Measurements from ENCODE around the gene RAB27B. TPM values are rescaled to one million over a fixed set of nuclear protein-coding genes. Genes with fewer than 3 reads are reported as not detected.
A peak's percentile ranks its signal among the peaks of the same experiment; 100 is the strongest.

RAB27B gene
- total RNA-seq, 1 donor, result 38.0 TPM

DNA sequence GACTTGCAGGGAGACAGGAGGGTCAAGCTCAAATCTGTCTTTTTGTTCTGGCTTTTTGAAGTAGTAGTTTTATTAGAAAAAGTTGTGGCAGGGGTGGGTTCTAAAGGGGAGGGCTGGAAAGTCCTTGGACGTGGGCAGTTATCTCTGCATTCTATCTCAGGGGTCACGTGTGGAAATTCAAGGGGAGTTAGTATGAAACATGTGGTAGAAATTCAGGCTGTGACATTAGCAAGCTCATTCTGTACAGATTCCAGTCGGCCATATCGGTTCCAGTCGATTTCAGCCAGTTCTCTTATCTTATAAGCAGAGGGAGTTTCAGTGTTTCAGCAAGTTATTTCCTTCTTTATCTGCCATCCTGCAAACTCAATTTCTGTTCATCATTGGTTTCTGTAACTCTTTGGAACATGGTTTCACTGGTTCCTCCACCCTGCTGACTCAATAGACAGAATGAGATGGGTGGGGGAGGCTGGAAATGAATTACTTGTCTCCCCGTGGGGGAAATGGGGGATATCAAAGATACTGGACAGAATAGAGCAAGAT is 53.0 kb downstream of the RAB27B start:
- TF ChIP-seq, protein P1, sequence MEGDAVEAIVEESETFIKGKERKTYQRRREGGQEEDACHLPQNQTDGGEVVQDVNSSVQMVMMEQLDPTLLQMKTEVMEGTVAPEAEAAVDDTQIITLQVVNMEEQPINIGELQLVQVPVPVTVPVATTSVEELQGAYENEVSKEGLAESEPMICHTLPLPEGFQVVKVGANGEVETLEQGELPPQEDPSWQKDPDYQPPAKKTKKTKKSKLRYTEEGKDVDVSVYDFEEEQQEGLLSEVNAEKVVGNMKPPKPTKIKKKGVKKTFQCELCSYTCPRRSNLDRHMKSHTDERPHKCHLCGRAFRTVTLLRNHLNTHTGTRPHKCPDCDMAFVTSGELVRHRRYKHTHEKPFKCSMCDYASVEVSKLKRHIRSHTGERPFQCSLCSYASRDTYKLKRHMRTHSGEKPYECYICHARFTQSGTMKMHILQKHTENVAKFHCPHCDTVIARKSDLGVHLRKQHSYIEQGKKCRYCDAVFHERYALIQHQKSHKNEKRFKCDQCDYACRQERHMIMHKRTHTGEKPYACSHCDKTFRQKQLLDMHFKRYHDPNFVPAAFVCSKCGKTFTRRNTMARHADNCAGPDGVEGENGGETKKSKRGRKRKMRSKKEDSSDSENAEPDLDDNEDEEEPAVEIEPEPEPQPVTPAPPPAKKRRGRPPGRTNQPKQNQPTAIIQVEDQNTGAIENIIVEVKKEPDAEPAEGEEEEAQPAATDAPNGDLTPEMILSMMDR (IDR thresholded peaks at IDR 0.05; ENCODE audit: insufficient read depth, low read length), result no peak
- no peak overlapping the region for H3K4me3 ChIP-seq (ENCODE audit: low read depth, low read length)
- DNase-seq (ENCODE audit: low read depth), result peak; percentile 42

DNA sequence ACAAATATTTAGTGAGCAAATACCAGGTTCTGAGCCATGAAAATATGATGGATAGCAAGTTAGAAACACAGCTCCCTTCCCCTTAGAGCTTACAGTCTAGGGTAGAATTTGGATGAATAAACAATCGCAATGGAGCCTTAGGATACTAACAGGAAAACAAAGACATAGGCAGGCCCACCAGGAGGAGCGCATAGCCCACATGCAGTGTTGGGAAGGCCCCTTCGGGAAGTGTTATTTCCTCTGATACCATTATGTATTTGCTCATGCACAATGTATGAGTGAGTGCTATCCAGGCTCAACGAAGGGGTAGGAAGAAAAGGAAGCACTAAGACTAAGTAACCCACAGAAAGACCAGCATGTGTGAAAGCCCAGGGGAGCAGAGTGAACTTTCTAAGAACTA is 54.0 kb downstream of the RAB27B start:
- no peak for DNase-seq (ENCODE audit: low read depth)
- no peak overlapping the region for H3K4me3 ChIP-seq (ENCODE audit: low read depth, low read length)
- TF ChIP-seq, protein P1 (IDR thresholded peaks at IDR 0.05; ENCODE audit: insufficient read depth, low read length), result no peak

DNA sequence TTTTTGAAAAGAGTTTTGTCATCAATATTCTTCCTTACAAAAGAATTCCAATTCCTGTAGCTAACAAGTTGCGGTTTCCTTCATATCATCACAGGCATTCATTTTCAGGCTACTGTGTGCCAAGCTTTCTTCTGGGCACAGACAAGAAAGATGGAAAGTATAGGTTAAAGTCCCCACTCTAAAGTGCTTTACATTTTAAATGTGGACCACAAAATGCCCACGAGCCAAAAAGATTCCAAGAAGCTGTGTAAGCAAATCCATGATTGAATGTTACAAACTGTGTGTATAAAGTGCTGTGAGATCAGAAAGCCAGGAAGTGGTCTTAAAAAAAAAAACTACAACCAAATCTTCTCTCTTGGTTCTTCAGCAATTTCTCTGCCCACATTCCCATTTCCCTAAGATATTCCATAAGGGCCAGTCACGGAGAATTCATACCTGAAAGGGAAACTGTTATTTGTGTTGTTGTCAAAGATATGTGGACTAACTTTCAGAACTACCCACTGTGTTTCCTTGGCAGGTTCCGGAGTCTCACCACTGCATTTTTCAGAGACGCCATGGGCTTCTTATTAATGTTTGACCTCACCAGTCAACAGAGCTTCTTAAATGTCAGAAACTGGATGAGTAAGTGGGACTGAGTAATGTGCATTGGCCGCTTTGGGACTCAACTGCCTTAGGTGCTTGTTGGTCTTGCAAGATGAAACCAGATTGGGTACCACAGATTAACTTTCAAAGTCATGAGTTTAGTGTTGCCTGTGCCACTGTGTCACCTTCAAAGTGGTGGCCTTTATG is 55.7 kb downstream of the RAB27B start:
- TF ChIP-seq, protein P1 (IDR thresholded peaks at IDR 0.05; ENCODE audit: insufficient read depth, low read length), result no peak
- no peak for DNase-seq (ENCODE audit: low read depth)
- no peak overlapping the region for H3K4me3 ChIP-seq (ENCODE audit: low read depth, low read length)

DNA sequence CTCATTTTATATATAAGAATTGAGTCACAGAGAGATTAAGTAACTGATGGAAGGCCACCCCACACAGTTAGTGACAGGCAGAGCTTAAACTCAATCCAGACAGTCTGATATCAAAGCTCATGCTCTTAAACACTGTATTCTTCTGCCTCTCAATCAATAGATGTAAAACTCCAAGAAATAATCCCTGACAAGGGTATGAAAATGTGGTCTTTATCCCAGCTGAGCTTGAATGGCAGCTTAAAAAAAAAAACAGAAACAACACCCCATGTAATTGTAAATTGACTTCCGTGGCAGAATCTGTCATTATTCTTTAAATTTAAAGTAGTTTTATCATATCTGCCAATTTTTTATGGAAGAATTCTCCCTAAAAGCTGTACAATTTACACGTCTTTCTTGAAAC is 60.1 kb downstream of the RAB27B start:
- no peak for DNase-seq (ENCODE audit: low read depth)
- TF ChIP-seq, protein P1 (IDR thresholded peaks at IDR 0.05; ENCODE audit: insufficient read depth, low read length), result no peak
- no peak overlapping the region for H3K4me3 ChIP-seq (ENCODE audit: low read depth, low read length)

DNA sequence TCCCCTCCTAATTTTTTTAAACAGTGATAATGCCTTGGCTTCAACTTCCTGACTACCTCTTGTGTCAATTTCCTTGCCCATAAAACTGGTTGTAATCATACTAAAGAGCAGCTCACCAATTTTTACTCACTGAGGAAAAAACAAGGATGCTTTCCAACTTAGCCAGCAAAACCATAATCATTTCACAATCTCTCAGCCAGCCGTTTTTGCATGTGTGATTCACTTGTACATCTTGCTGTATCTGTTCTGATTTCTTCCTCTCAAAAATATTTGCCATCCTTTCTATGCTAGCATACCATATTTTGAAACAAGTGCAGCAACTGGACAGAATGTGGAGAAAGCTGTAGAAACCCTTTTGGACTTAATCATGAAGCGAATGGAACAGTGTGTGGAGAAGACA is 60.7 kb downstream of the RAB27B start:
- H3K4me3 ChIP-seq (ENCODE audit: low read depth, low read length), result no peak overlapping the region
- TF ChIP-seq, protein P1 (IDR thresholded peaks at IDR 0.05; ENCODE audit: insufficient read depth, low read length), result no peak
- DNase-seq (ENCODE audit: low read depth), result peak; percentile 71

DNA sequence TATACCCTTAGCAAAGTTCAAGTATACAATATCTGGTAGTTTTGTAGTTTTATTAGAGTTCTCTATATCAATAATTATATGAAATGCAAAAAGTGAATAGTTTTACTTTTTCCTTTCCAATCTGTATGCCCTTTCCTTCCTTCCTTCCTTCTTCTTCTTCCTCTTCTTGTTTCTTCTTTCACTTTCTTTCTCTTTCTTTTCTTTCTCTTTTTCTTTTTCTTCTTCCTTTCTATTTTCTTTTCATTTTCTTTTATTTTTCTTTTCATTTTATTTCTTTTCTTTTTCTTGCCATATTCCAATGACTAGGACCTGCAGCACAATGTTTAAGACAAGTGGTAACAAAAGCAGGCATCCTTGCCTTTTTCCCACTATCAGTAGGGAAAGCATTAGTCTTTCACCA is 71.2 kb downstream of the RAB27B start:
- no peak for DNase-seq (ENCODE audit: low read depth)
- H3K4me3 ChIP-seq (ENCODE audit: low read depth, low read length), result no peak overlapping the region
- TF ChIP-seq, protein P1 (IDR thresholded peaks at IDR 0.05; ENCODE audit: insufficient read depth, low read length), result no peak
